Type B pancreatic cell (in vitro differentiated cells): ENCODE measurements around the gene PEX11A. TPM values are rescaled to one million over a fixed set of nuclear protein-coding genes. Genes with fewer than 3 reads are reported as not detected.

Source experiments
- DNase-seq: peaks from one replicate; pipeline ENCODE4 v3.0.0; 2021; ENCODE audit warnings: mixed read lengths; ENCODE audit not compliant: unreplicated experiment; ENCODE audit errors: extremely low spot score
- H3K27ac Mint-ChIP-seq: 2 replicates; pipeline ENCODE4 v1.8.0; 2021; ENCODE audit warnings: mild to moderate bottlenecking, mixed read lengths
- H3K27me3 Mint-ChIP-seq: 2 replicates; pipeline ENCODE4 v1.8.0; 2021; ENCODE audit warnings: mixed read lengths
- H3K36me3 Mint-ChIP-seq: 2 replicates; pipeline ENCODE4 v1.8.0; 2021; ENCODE audit warnings: mixed read lengths
- H3K4me1 Mint-ChIP-seq: one replicate; pipeline ENCODE4 v1.8.0; 2021; ENCODE audit warnings: mixed read lengths; ENCODE audit not compliant: unreplicated experiment
- H3K4me3 Mint-ChIP-seq: 2 replicates; pipeline ENCODE4 v1.8.0; 2021; ENCODE audit warnings: mild to moderate bottlenecking, mixed read lengths
- H3K9me3 Mint-ChIP-seq: 2 replicates; pipeline ENCODE4 v1.8.0; 2021; ENCODE audit warnings: mixed read lengths
- total RNA-seq: library from RNA; stranded (reverse); gene quantifications from 2 replicates; pipeline ENCODE4 v1.2.1, GENCODE V29; 2021; ENCODE audit warnings: low replicate concordance
- TF ChIP-seq, protein P1 (sequence below): fragments of 200-600 bp; sonication (generic); conservative IDR thresholded peaks from 2 replicates; pipeline ENCODE4 v1.5.0; 2021; ENCODE audit warnings: antibody characterized with exemption, mild to moderate bottlenecking

PEX11A gene
- total RNA-seq, 1 donor from 2014 or later = 8.5 TPM

DNA sequence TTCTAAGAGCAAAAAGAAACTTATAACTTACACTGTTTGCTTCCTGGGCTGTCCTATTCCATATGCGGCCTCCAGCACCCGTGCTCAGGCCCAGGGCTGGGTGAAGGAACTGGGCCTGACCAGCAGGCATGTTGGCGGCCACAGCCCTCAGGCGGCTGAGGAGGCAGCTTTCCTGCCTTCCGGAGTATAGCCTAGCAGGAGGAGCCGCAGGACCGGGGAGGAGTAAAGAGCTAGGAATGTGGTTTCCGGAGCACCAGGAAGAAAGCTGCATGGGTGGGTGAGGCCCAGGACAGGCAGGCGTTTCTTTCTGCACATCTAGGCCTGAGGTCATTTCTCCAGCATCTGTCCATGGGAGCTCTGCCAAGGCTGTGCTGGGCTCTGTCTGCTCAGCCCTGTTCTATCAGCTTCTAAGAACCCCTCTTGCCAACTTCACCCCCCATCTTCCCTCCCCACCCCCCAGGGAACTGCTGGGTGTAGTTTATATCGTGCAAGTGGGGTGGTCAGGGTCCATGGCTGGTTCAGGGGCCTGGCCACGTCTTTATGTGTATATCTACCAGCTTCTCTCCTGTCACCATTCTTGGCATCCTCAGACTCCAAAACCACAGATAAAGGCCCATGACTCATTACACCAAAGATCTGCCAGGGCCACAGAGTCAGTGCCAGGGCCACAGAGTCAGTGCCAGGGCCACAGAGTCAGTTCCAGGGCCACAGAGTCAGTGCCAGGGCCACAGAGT is 27.5 kb downstream of the PEX11A start:
- peaks cover 4% of the 10 kb centered on the region for H3K4me1 Mint-ChIP-seq
- no peaks in the 10 kb centered on the region for H3K36me3 Mint-ChIP-seq
- TF ChIP-seq, protein P1, sequence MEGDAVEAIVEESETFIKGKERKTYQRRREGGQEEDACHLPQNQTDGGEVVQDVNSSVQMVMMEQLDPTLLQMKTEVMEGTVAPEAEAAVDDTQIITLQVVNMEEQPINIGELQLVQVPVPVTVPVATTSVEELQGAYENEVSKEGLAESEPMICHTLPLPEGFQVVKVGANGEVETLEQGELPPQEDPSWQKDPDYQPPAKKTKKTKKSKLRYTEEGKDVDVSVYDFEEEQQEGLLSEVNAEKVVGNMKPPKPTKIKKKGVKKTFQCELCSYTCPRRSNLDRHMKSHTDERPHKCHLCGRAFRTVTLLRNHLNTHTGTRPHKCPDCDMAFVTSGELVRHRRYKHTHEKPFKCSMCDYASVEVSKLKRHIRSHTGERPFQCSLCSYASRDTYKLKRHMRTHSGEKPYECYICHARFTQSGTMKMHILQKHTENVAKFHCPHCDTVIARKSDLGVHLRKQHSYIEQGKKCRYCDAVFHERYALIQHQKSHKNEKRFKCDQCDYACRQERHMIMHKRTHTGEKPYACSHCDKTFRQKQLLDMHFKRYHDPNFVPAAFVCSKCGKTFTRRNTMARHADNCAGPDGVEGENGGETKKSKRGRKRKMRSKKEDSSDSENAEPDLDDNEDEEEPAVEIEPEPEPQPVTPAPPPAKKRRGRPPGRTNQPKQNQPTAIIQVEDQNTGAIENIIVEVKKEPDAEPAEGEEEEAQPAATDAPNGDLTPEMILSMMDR = no peak
- peaks cover 25% of the 10 kb centered on the region for H3K27me3 Mint-ChIP-seq
- no peak for DNase-seq
- peaks cover 4% of the 10 kb centered on the region for H3K9me3 Mint-ChIP-seq
- H3K27ac Mint-ChIP-seq = no peak overlapping the region
- no peak overlapping the region for H3K4me3 Mint-ChIP-seq

DNA sequence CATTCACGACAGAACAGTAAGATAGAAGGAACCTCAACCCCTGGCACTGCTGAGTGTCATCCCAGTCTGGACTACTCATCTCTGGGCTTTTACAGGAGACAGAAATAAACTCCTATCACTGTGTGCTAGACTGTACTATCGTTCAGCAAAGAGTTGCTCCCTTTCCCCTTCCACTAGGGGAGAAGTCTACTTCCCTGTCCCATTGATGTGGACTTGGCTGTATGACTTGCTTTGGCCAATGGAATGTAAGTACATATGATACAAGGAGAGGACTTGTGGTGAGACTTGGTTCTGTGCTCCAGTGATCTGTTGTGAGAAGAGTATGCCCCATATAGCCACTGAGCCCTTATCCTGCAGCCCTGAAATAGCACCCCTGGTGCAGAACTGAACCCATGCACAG is 30.0 kb downstream of the PEX11A start:
- no peak for DNase-seq
- peaks cover 4% of the 10 kb centered on the region for H3K9me3 Mint-ChIP-seq
- H3K4me1 Mint-ChIP-seq = peaks cover 8% of the 10 kb centered on the region
- no peak overlapping the region for H3K4me3 Mint-ChIP-seq
- peaks cover 25% of the 10 kb centered on the region for H3K27me3 Mint-ChIP-seq
- H3K27ac Mint-ChIP-seq = no peak overlapping the region
- H3K36me3 Mint-ChIP-seq = no peaks in the 10 kb centered on the region
- TF ChIP-seq, protein P1 = no peak

DNA sequence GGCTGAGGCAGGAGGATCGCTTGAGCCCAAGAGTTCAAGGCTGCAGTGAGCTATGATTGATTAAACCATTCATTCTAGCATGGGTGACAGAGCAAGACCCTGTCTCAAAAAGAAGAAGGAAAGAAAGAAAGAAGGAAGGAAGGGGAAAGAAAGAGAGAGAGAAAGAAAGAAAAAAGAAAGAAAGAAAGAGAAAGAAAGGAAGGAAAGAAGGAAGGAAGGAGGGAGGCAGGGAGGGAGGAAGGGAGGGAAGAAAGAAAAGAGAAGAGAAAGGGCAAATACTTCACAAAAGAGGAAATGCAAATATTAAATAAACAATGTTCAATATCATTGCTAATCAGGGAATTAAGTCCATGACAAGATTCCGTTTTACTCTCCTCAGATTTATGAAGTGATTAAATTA is 31.3 kb downstream of the PEX11A start:
- H3K9me3 Mint-ChIP-seq = peaks cover 4% of the 10 kb centered on the region
- DNase-seq = no peak
- H3K4me3 Mint-ChIP-seq = no peak overlapping the region
- H3K4me1 Mint-ChIP-seq = peaks cover 8% of the 10 kb centered on the region
- H3K27ac Mint-ChIP-seq = no peak overlapping the region
- no peaks in the 10 kb centered on the region for H3K36me3 Mint-ChIP-seq
- H3K27me3 Mint-ChIP-seq = peaks cover 27% of the 10 kb centered on the region
- TF ChIP-seq, protein P1 = no peak

DNA sequence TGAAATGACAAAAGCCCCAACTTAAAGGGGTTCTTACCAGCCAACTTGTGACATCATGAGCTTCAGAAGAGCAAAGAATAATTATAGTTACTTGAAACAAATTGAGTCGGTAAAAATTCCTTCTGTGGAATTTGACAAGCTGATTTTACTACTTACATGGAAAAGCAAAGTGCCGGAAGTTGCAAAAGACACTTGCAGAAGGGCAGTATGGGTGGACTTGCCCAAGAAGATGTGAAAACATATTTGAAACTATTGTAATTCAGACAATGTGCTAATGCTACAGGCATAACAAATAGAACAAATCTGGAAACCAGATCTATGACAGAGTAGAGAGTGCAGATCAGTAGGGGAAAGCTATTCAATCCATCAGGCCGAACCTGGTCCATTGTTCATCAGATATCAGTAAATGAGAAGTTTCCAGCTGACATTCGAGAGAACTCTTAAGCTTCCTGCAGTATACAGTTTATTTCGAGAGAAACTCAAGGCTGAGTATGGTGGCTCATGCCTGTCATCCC is 32.8 kb downstream of the PEX11A start:
- no peak overlapping the region for H3K27ac Mint-ChIP-seq
- no peak overlapping the region for H3K4me3 Mint-ChIP-seq
- peaks cover 4% of the 10 kb centered on the region for H3K9me3 Mint-ChIP-seq
- TF ChIP-seq, protein P1 = no peak
- peaks cover 13% of the 10 kb centered on the region for H3K4me1 Mint-ChIP-seq
- no peak for DNase-seq
- H3K36me3 Mint-ChIP-seq = no peaks in the 10 kb centered on the region
- H3K27me3 Mint-ChIP-seq = peaks cover 25% of the 10 kb centered on the region

DNA sequence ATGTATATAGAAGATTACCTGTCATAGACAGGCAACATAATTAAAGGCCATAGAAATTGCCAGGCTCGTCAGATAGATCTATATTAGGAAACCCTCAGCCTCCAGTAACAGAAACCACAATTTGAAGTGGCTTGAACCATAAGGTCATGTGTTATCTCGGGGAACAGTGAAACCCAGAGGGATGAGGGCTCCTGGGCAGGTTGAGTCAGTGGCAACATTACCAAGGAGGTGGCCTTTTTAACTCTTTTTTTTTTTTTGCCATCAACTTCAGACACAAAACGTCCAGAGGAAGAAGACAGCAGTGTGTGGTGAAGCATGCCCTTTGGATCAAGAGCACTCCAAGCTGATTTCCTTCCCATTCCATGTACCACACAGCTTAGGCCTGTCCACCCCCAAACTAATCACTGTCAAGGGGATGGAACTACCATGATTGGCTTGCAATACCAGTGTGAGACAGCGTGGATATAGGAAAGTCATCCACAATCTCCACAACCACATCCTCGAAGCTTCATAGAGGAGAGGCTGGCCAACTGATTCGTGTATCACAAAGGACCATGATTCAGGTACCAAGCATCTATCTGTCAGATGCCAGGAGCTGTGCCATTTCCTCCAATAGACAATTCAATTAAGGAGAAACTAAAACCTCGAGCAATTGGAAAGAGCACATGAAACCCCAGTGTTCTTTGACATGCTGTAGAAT is 34.3 kb downstream of the PEX11A start:
- no peak overlapping the region for H3K27ac Mint-ChIP-seq
- peaks cover 4% of the 10 kb centered on the region for H3K9me3 Mint-ChIP-seq
- H3K27me3 Mint-ChIP-seq = peaks cover 25% of the 10 kb centered on the region
- peaks cover 3% of the 10 kb centered on the region for H3K36me3 Mint-ChIP-seq
- peaks cover 13% of the 10 kb centered on the region for H3K4me1 Mint-ChIP-seq
- TF ChIP-seq, protein P1 = no peak
- H3K4me3 Mint-ChIP-seq = peak overlapping the region; percentile 86
- DNase-seq = no peak
